Limb (tissue), 2 donors: ENCODE data around the gene ABHD15.
"Not testable (repeated sequence)": the region's sequence is repeated elsewhere in the genome, so short reads cannot be mapped to it uniquely, and the experiment has no call there.

ENCODE experiments used
- DNase-seq, 2 donors: peaks; one replicate each; pipeline ENCODE4 v3.0.0-alpha.2; 2016; ENCODE audit errors: extremely low spot score in 2 of 2

The ABHD15 gene

GRCh38 chr17:29569245-29569950, 2.6 kb upstream of the ABHD15 start:
- DNase-seq: peak in 1 of 2 donors; percentile 27

- peak; percentile 90 to 92 for DNase-seq
Observed at GRCh38 chr17:29568331-29569244, 1.8 kb upstream of the ABHD15 start, which contains the start of gene TP53I13. Gene TP53I13 (plus strand): TSS chr17:29568701. CDS start chr17:29568759, 58 bp downstream.

GRCh38 chr17:29567554-29568330, 905 bp upstream of the ABHD15 start:
- DNase-seq: peak in 1 of 2 donors; percentile 59

- no peak for DNase-seq
Observed at GRCh38 chr17:29567304-29567553, 392 bp upstream of the ABHD15 start.

GRCh38 chr17:29565643-29566472, 979 bp downstream of the ABHD15 start:
- peak in 1 of 2 donors; percentile 49 for DNase-seq

- DNase-seq: no peak
Observed at GRCh38 chr17:29563816-29564215, 3.0 kb downstream of the ABHD15 start.

- no peak for DNase-seq
Observed at GRCh38 chr17:29562615-29563014, 4.2 kb downstream of the ABHD15 start.

GRCh38 chr17:29561554-29562517, 5.0 kb downstream of the ABHD15 start:
- no peak for DNase-seq

- DNase-seq: peak in 1 of 2 donors; percentile 36
Observed at GRCh38 chr17:29560316-29560715, 6.5 kb downstream of the ABHD15 start.

GRCh38 chr17:29559640-29560039, 7.2 kb downstream of the ABHD15 start:
- DNase-seq: no peak

- not testable (repeated sequence) for DNase-seq
Observed at GRCh38 chr17:29558139-29558538, 8.7 kb downstream of the ABHD15 start.

GRCh38 chr17:29557739-29558116, 9.1 kb downstream of the ABHD15 start:
- no peak for DNase-seq

GRCh38 chr17:29557085-29557738, 9.6 kb downstream of the ABHD15 start:
- no peak for DNase-seq

- DNase-seq: no peak
Observed at GRCh38 chr17:29555840-29556239, 11.0 kb downstream of the ABHD15 start.

- no peak for DNase-seq
Observed at GRCh38 chr17:29549177-29549923, 17.5 kb downstream of the ABHD15 start.

- no peak for DNase-seq
Observed at GRCh38 chr17:29546830-29547229, 20.0 kb downstream of the ABHD15 start.

GRCh38 chr17:29546085-29546484, 20.8 kb downstream of the ABHD15 start:
- DNase-seq: no peak

- no peak for DNase-seq
Observed at GRCh38 chr17:29544066-29544465, 22.8 kb downstream of the ABHD15 start.

GRCh38 chr17:29533976-29534375, 32.9 kb downstream of the ABHD15 start:
- no peak for DNase-seq
